Islet precursor cell (in vitro differentiated cells): ENCODE data around the gene ANAPC2.
A peak's percentile ranks its signal among the peaks of the same experiment; 100 is the strongest.

ENCODE experiments used
- DNase-seq: peaks from one replicate; pipeline ENCODE4 v3.0.0-alpha.2; 2018

Gene ANAPC2

GRCh38 chr9:137173796-137174664 is 14.3 kb downstream of the ANAPC2 start:
- DNase-seq: no peak

GRCh38 chr9:137172901-137173795 is 15.2 kb downstream of the ANAPC2 start:
- no peak for DNase-seq

GRCh38 chr9:137171149-137171900 is 17.0 kb downstream of the ANAPC2 start:
- DNase-seq: no peak

- no peak for DNase-seq
Observed at GRCh38 chr9:137170486-137171148, 17.7 kb downstream of the ANAPC2 start.

GRCh38 chr9:137169896-137170358 is 18.4 kb downstream of the ANAPC2 start, which contains the start of gene LRRC26:
LRRC26 (minus strand) TSS chr9:137170051; CDS start chr9:137169943, 108 bp downstream.
- no peak for DNase-seq

GRCh38 chr9:137168904-137169856 is 19.2 kb downstream of the ANAPC2 start:
- DNase-seq: peak; percentile 72

GRCh38 chr9:137168573-137168903 is 19.8 kb downstream of the ANAPC2 start:
- DNase-seq: no peak

GRCh38 chr9:137167747-137168572 is 20.4 kb downstream of the ANAPC2 start:
- DNase-seq: peak; percentile 63

- DNase-seq: no peak
Observed at GRCh38 chr9:137167277-137167746, 21.0 kb downstream of the ANAPC2 start.

GRCh38 chr9:137166380-137167229 is 21.8 kb downstream of the ANAPC2 start:
- DNase-seq: no peak

- no peak for DNase-seq
Observed at GRCh38 chr9:137165250-137165836, 23.0 kb downstream of the ANAPC2 start.

- DNase-seq: no peak
Observed at GRCh38 chr9:137164370-137165249, 23.8 kb downstream of the ANAPC2 start.

GRCh38 chr9:137163805-137164204 is 24.6 kb downstream of the ANAPC2 start:
- DNase-seq: no peak

GRCh38 chr9:137163365-137163715 is 25.0 kb downstream of the ANAPC2 start:
- DNase-seq: no peak

- peak; percentile 66 for DNase-seq
Observed at GRCh38 chr9:137162505-137163364, 25.6 kb downstream of the ANAPC2 start.
